Islet of Langerhans (tissue), 1 donor: Measurements from ENCODE around the gene TXLNB.
A peak's percentile ranks its signal among the peaks of the same experiment; 100 is the strongest.
"Not testable (repeated sequence)": the region's sequence is repeated elsewhere in the genome, so short reads cannot be mapped to it uniquely, and the experiment has no call there.

Experiments
- FAIRE-seq: peaks from one replicate; lab custom pipeline; 2011; peaks lifted over from hg19 to GRCh38; lab: Jason Lieb, UNC

The TXLNB gene

DNA sequence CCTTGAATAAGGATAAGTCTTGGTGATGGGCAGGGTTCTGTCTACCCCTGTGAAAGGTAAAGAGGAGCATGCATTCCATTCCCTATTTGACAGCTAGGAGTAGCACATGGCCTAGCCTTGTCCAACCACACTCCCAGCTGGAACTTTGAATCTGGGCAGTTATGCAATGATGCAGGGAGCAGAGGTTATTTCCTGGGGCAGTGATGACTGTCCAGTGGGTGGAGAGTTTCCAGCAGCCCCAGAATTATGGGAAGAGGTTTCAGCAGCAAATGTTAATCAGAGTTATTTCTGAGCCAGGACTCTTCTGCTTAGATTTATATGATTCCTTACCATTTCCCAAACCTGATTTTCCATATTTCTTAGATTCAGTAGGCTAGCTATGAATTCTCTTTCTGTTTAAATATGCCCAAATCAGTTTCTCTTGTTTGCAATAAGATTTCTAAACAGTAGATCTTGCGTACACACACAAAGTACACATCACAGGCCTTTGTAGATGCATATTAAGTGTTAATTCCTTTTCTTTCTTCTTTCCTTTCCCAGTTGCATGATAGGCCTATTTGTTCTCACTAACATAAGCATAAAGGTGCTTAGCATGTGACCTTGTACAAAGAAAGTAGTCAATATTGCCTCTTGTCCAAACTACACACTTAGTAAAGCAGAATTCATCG lies 17.3 kb upstream of the TXLNB start:
- no peak for FAIRE-seq

DNA sequence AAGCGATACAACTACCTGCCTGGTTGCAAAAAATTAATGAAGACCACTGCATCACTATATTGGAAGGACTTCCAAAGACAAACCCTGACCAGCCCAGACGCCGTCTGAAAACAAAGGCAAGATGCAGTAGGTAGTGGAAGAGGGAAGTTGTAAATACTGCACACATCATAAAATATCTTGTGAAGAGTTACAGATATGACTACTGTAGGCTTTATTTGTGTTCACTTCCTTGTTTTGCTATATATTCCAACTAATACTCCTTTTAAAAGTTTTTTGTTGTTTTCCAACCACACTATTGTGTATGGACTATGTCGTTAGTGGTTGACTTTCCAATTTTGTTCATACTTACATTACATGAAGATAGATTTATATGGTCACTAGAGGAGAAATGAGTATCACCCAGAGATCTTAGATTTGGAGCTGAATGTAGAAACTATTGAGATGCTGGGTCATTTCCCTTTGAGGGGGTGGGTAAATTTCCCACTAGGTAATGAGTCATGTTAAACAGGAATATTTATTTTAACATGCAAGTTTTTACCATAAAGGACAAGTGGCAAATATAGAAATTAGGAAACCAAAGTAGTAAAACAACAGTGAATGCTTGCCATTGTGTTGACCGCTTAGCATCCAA lies 16.6 kb upstream of the TXLNB start:
- no peak for FAIRE-seq

GRCh38 chr6:139306291-139306981 lies 14.6 kb upstream of the TXLNB start:
- FAIRE-seq: no peak

DNA sequence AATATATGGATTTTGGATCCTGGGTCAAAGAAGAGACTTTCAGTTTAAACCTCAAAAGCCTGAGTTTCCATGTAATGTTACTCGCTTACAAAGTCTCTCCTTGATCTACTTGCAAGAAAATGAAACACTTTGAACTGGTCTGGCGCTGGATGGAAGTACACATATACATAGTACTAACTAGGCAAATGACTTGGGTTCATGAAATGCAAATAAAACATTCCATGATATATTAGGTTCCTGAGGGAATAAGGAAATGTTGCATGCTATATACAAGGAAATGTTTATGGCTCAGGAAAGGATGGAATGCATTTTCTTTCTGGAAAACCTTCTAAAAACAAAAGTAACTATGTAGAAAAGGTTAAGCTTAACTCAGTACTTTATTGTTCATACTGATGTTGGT lies 11.4 kb upstream of the TXLNB start:
- FAIRE-seq: no peak

- no peak for FAIRE-seq
These were observed 6.1 kb upstream of the TXLNB start for GRCh38 chr6:139297921-139298320.

DNA sequence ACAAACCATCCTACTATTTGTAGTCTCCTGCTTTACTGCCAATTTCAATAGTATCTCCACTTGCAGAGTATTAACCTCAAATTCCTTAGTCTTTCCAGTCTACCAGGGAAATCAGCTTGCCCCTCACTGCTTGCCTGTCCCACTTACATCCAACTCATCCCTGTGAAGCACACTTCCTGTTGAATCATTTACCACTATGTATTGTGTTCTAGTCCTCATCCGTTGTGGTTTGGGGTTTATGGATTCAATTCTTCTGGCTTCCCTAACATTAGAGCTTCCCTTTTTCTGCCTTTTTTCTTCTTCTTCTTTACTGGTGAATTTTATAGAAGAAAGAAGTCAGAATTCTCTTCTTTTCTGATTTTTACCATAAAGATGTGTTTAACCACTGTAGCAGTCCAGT lies 5.1 kb upstream of the TXLNB start:
- FAIRE-seq: no peak

GRCh38 chr6:139295901-139296300 lies 4.1 kb upstream of the TXLNB start:
- no peak for FAIRE-seq

GRCh38 chr6:139294090-139294489 lies 2.3 kb upstream of the TXLNB start:
- FAIRE-seq: no peak

DNA sequence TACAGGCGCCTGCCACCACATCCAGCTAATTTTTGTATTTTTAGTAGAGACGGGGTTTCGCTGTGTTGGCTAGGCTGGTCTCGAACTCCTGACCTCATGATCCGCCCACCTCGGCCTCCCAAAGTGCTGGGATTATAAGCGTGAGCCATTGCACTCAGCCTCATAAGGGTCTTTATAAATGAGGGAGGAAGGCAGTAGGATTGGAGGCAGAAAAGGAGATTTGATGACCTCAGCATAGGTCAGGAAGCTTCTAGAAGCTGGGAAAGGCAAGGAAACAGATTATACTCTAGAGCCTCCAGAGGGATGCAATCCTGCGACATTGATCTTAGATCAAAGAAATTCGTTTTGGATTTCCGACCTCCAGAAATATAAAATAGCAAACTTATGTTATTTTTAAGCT lies 1.4 kb upstream of the TXLNB start:
- FAIRE-seq: not testable (repeated sequence)

GRCh38 chr6:139290787-139291311 lies 949 bp downstream of the TXLNB start:
- peak; percentile 49 for FAIRE-seq

GRCh38 chr6:139289233-139289632 lies 2.6 kb downstream of the TXLNB start:
- FAIRE-seq: no peak

GRCh38 chr6:139288496-139289040 lies 3.2 kb downstream of the TXLNB start:
- no peak for FAIRE-seq

- no peak for FAIRE-seq
These were observed 3.9 kb downstream of the TXLNB start for GRCh38 chr6:139287868-139288267.

GRCh38 chr6:139286438-139286837 lies 5.4 kb downstream of the TXLNB start:
- not testable (repeated sequence) for FAIRE-seq

DNA sequence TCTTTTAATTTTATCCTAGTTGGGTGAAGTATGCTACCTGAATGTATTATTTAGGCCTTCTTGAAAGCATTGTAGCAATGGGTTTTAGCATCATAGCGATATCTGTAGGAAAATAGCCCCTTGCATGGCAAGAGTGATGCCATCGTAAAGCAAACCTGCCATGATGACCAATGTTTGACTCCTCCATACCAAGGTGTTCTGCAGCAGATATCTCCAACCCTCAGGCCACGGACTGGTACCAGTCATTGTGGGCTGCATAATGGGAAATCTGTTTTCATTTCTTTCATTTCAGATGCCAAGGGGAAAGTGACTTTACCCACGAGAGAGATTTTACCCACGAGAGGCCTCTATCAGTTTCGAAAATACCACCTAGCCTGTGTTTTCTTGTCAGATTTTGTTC lies 6.2 kb downstream of the TXLNB start:
- no peak for FAIRE-seq

DNA sequence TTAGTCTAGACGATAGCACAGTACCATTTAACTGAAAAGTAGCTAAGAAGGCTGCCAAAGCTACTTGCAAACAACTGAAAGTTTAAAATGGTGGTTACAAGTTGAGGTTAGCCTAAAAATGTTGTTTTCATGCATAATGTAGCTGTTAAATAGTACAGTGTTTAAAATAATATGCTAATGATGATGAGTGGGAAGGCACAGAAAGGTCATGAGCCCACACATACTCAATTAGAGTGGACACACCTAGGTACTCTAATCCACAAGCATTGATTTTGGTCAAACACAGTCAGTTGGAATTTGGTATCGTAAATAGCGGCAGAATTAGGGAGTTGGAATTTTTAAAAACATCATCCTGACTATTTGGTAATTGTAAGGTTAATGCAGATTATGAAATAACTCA lies 7.0 kb downstream of the TXLNB start:
- no peak for FAIRE-seq

GRCh38 chr6:139282684-139283083 lies 9.1 kb downstream of the TXLNB start:
- no peak for FAIRE-seq

- no peak for FAIRE-seq
These were observed 13.6 kb downstream of the TXLNB start for GRCh38 chr6:139278190-139278589.

DNA sequence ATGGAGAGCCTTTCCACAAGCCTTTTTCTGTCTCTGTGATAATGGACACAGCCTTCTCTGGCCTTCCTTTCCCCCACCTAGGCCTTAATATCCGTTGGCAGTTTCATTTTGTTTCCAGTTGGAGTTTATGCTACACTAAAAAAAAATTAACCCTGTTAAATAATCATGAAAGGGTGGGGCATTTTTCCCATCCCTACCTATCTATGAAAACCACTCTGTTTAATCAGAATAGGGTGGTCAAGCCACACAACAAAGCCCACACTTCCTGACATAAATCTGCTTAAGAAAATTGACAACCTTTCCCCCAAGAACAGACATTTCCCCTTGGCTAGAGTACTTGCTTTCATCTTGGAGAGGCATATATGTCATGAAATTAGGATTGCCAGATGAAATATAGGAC lies 14.2 kb downstream of the TXLNB start:
- no peak for FAIRE-seq

DNA sequence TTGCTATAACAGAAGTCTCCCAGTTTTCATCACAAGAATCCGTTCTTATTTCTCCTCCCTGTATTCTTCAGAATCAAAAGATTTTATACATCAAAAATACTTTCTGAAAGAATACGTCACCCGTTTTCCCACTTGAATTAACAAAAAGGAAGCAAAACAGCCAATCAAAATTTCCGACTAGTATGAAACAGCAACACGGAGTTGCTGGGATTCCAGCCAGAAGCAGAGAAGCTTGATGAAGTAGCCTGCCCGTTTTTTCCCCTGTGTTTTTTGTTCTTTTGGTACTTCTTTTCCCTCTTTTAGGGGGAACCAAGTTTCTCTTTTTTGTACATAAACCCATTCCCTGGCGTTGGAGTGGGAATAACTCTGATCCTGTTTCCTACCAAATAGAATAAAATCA lies 14.6 kb downstream of the TXLNB start:
- no peak for FAIRE-seq

GRCh38 chr6:139275279-139276055 lies 16.3 kb downstream of the TXLNB start:
- no peak for FAIRE-seq

DNA sequence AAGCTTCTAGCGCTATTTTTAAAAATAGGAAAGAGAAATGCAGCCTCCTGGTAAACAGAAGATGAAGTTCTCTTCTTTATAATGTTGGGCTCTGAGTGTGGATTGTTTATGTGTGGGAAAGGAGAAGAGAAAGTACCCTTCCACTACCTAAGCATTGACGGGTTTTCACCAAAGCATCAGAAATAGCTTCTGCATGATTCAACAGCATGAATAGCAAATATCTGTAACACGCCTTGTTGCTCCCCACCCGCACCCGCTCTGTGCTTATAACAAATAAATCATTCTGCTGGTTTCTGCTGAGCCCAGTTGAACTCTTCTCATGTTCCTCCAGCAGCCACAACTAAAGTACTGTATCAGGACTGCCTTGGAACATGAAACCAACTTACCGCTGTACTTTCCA lies 20.7 kb downstream of the TXLNB start:
- FAIRE-seq: no peak
